A549 (cell line): ENCODE data around the gene PAFAH2.

ENCODE experiments used
- CEBPB ChIP-seq, 2 experiments: fragments of >200 bp in 1 of 2; sonication (Bioruptor Twin) in 1 of 2; formaldehyde crosslinking in 1 of 2; IDR thresholded peaks; 2 replicates each; pipeline ENCODE4 v1.6.1; 2012 to 2016
- FOSB ChIP-seq: fragments of 250-450 bp; sonication (Bioruptor Pico); IDR thresholded peaks from 2 replicates; pipeline ENCODE4 v1.5.0; 2020; ENCODE audit warnings: mild to moderate bottlenecking, moderate library complexity
- NR3C1 ChIP-seq: fragments of >200 bp; sonication (Bioruptor Twin); formaldehyde crosslinking; IDR thresholded peaks from 3 replicates; pipeline ENCODE4 v1.6.1; 2017
- TF ChIP-seq, protein P1 (sequence below): fragments of >200 bp; sonication (Bioruptor Twin); formaldehyde crosslinking; IDR thresholded peaks from 3 replicates; pipeline ENCODE4 v1.5.1; 2016

DNA sequence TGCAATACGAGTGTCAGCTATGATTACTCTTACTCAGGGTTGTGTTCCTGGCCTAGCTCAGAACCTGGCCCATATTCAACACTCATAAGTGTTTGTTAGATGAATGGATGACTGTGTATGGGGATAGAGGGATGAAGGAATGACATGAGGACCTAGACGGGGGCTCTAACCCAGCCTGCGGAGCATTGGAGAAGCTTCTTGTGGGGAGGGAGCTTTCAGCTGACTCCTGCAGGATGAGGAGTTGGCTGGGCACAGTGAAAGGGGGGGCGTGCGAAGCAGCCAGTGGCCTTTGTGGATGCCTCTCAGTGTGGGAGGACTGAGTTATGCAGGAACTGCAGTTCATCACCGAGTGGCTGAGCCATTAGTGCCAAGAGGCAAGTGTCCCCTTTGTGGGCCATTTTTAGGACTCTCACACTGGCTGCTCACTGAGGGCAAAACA lies 22.5 kb upstream of the PAFAH2 start:
- TF ChIP-seq NR3C1: no peak
- no peak for TF ChIP-seq FOSB (CRISPR knock-in tag)
- TF ChIP-seq, protein P1, sequence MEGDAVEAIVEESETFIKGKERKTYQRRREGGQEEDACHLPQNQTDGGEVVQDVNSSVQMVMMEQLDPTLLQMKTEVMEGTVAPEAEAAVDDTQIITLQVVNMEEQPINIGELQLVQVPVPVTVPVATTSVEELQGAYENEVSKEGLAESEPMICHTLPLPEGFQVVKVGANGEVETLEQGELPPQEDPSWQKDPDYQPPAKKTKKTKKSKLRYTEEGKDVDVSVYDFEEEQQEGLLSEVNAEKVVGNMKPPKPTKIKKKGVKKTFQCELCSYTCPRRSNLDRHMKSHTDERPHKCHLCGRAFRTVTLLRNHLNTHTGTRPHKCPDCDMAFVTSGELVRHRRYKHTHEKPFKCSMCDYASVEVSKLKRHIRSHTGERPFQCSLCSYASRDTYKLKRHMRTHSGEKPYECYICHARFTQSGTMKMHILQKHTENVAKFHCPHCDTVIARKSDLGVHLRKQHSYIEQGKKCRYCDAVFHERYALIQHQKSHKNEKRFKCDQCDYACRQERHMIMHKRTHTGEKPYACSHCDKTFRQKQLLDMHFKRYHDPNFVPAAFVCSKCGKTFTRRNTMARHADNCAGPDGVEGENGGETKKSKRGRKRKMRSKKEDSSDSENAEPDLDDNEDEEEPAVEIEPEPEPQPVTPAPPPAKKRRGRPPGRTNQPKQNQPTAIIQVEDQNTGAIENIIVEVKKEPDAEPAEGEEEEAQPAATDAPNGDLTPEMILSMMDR: no peak
- no peak for TF ChIP-seq CEBPB (IDR thresholded peaks at IDR 0.05)
